ENCODE results near the gene FXYD5.

Gene FXYD5

GRCh38 chr19:35170359-35171061, 16.0 kb downstream of the FXYD5 start:
- no peak for TF ChIP-seq CTCF (conservative IDR thresholded peaks at IDR 0.05; ENCODE audit: control insufficient read depth, insufficient read depth, low read depth, low read length)
- peak; percentile 18 for DNase-seq (ENCODE audit: low read depth)
- H3K4me3 ChIP-seq (ENCODE audit: control insufficient read depth, low read depth, low read length) = no peak overlapping the region

GRCh38 chr19:35171730-35172129, 17.2 kb downstream of the FXYD5 start:
- no peak for TF ChIP-seq CTCF (conservative IDR thresholded peaks at IDR 0.05; ENCODE audit: control insufficient read depth, insufficient read depth, low read depth, low read length)
- no peak for DNase-seq (ENCODE audit: low read depth)

GRCh38 chr19:35174226-35174625, 19.7 kb downstream of the FXYD5 start:
- TF ChIP-seq CTCF (conservative IDR thresholded peaks at IDR 0.05; ENCODE audit: control insufficient read depth, insufficient read depth, low read depth, low read length) = no peak
- no peak for DNase-seq (ENCODE audit: low read depth)
- no peak overlapping the region for H3K4me3 ChIP-seq (ENCODE audit: control insufficient read depth, low read depth, low read length)

More at GRCh38 chr19:35171730-35172129, 17.2 kb downstream of the FXYD5 start:
- no peak overlapping the region for H3K4me3 ChIP-seq (ENCODE audit: control insufficient read depth, low read depth, low read length)

- DNase-seq (ENCODE audit: low read depth) = no peak
- TF ChIP-seq CTCF (conservative IDR thresholded peaks at IDR 0.05; ENCODE audit: control insufficient read depth, insufficient read depth, low read depth, low read length) = no peak
- H3K4me3 ChIP-seq (ENCODE audit: control insufficient read depth, low read depth, low read length) = no peak overlapping the region
Measured at GRCh38 chr19:35176181-35176570, 21.6 kb downstream of the FXYD5 start.

GRCh38 chr19:35177377-35178274, 23.1 kb downstream of the FXYD5 start:
- no peak for DNase-seq (ENCODE audit: low read depth)
- no peak for TF ChIP-seq CTCF (conservative IDR thresholded peaks at IDR 0.05; ENCODE audit: control insufficient read depth, insufficient read depth, low read depth, low read length)
- H3K4me3 ChIP-seq (ENCODE audit: control insufficient read depth, low read depth, low read length) = no peak overlapping the region

GRCh38 chr19:35178701-35179100, 24.2 kb downstream of the FXYD5 start:
- no peak for TF ChIP-seq CTCF (conservative IDR thresholded peaks at IDR 0.05; ENCODE audit: control insufficient read depth, insufficient read depth, low read depth, low read length)
- DNase-seq (ENCODE audit: low read depth) = peak; percentile 72
- no peak overlapping the region for H3K4me3 ChIP-seq (ENCODE audit: control insufficient read depth, low read depth, low read length)
